SK-N-SH (cell line): ENCODE results near the gene POLR1C. TPM values are rescaled to one million over a fixed set of nuclear protein-coding genes. Genes with fewer than 3 reads are reported as not detected.

Source experiments
- CTCF ChIA-PET: fragments of 300-600, 350-600 bp; formaldehyde crosslinking; extraction: SDS; loops from one replicate; lab custom pipeline; 2021; lab: Yijun Ruan, JAX
- POLR2A ChIA-PET: fragments of 350-600 bp; sonication (Branson Sonifier 250); formaldehyde crosslinking; extraction: SDS; loops from one replicate; lab custom pipeline; 2020; ENCODE audit warnings: antibody characterized with exemption, inconsistent platforms; lab: Yijun Ruan, JAX
- DNase-seq: peaks from one replicate; pipeline ENCODE4 v3.0.0; 2012
- H2AFZ ChIP-seq: fragments of 200-600 bp; sonication (generic); 2 replicates; pipeline ENCODE4 v1.8.1; 2016; ENCODE audit warnings: antibody characterized with exemption, mild to moderate bottlenecking, low read depth
- H3F3A ChIP-seq: fragments of 200-600 bp; sonication (generic); replicated peaks from 2 replicates; pipeline ENCODE3; 2016; ENCODE audit warnings: antibody characterized with exemption, mild to moderate bottlenecking; ENCODE audit not compliant: insufficient read depth
- H3K27ac ChIP-seq, 2 experiments: fragments of 200-500 bp in 1 of 2; fragments of 200-600 bp in 1 of 2; sonication (Bioruptor generic) in 1 of 2; sonication (generic), shearing (Covaris generic) in 1 of 2; 2 replicates each; pipeline versions ENCODE4 v1.5.1 to v1.6.1; 2014 to 2016; ENCODE audit warnings: low read depth in 2 of 2, inconsistent platforms in 1 of 2, low read length in 1 of 2, mild to moderate bottlenecking in 1 of 2, mixed read lengths in 1 of 2
- H3K27me3 ChIP-seq: fragments of 200-600 bp; sonication (generic), shearing (Covaris generic); 2 replicates; pipeline ENCODE4 v1.6.1; 2016; ENCODE audit warnings: mixed run types; ENCODE audit not compliant: insufficient read depth
- H3K36me3 ChIP-seq, 2 experiments: fragments of 200-500 bp in 1 of 2; fragments of 200-600 bp in 1 of 2; sonication (Bioruptor generic) in 1 of 2; sonication (generic) in 1 of 2; replicated peaks in 1 of 2; 2 replicates each; pipeline versions ENCODE3 to v1.5.1; 2014 to 2016; ENCODE audit warnings: low read length in 1 of 2, mild to moderate bottlenecking in 1 of 2; ENCODE audit not compliant: insufficient read depth in 2 of 2, control insufficient read depth in 1 of 2
- H3K4me1 ChIP-seq, 2 experiments: fragments of 200-500 bp in 1 of 2; fragments of 200-600 bp in 1 of 2; sonication (Bioruptor generic) in 1 of 2; sonication (generic), shearing (Covaris generic) in 1 of 2; 2 replicates each; pipeline versions ENCODE4 v1.5.1 to v1.6.1; 2014 to 2016; ENCODE audit warnings: low read depth in 1 of 2, low read length in 1 of 2, mixed run types in 1 of 2; ENCODE audit not compliant: insufficient read depth in 2 of 2, control insufficient read depth in 1 of 2
- H3K4me2 ChIP-seq: fragments of 200-600 bp; sonication (generic), shearing (Covaris generic); 2 replicates; pipeline ENCODE4 v1.6.1; 2017; ENCODE audit warnings: mixed run types
- H3K4me3 ChIP-seq, 2 experiments: fragments of 200-500 bp in 1 of 2; fragments of 200-600 bp in 1 of 2; sonication (Bioruptor generic) in 1 of 2; sonication (generic), shearing (Covaris generic) in 1 of 2; 2 replicates each; pipeline versions ENCODE4 v1.5.1 to v1.8.1; 2014 to 2016; ENCODE audit warnings: low read depth in 2 of 2, inconsistent platforms in 1 of 2, low read length in 1 of 2, mild to moderate bottlenecking in 1 of 2, mixed read lengths in 1 of 2, moderate library complexity in 1 of 2
- H3K79me2 ChIP-seq: fragments of 200-600 bp; sonication (generic); 2 replicates; pipeline ENCODE4 v1.8.1; 2017; ENCODE audit warnings: mild to moderate bottlenecking; ENCODE audit not compliant: insufficient read depth
- H3K9ac ChIP-seq: fragments of 200-600 bp; sonication (generic); 2 replicates; pipeline ENCODE4 v1.6.1; 2017; ENCODE audit warnings: mixed run types
- H3K9me2 ChIP-seq: fragments of 200-600 bp; sonication (generic); 2 replicates; pipeline ENCODE4 v1.6.1; 2017; ENCODE audit warnings: mixed run types
- H3K9me3 ChIP-seq: fragments of 200-600 bp; sonication (generic); 2 replicates; pipeline ENCODE4 v1.6.1; 2017; ENCODE audit warnings: mixed run types, mild to moderate bottlenecking, moderate library complexity
- H4K20me1 ChIP-seq: fragments of 200-600 bp; sonication (generic); 2 replicates; pipeline ENCODE4 v1.6.1; 2017; ENCODE audit warnings: mild to moderate bottlenecking, mixed run types; ENCODE audit not compliant: insufficient read depth
- CHD2 ChIP-seq: fragments of 150-350 bp; IDR thresholded peaks from 2 replicates; pipeline ENCODE4 v1.6.1; 2018; ENCODE audit warnings: low read length; ENCODE audit not compliant: partially characterized antibody
- ELF1 ChIP-seq: IDR thresholded peaks from 2 replicates; pipeline ENCODE4 v1.4.0; 2012
- EP300 ChIP-seq, 2 experiments: IDR thresholded peaks; 2 replicates each; pipeline versions ENCODE4 v1.4.0 to v1.6.1; 2012; ENCODE audit warnings: borderline replicate concordance in 1 of 2, low read depth in 1 of 2, low read length in 1 of 2
- FOXM1 ChIP-seq: IDR thresholded peaks from 2 replicates; pipeline ENCODE4 v1.4.0; 2012; ENCODE audit warnings: low read depth, mild to moderate bottlenecking
- MXI1 ChIP-seq: IDR thresholded peaks from 2 replicates; pipeline ENCODE4 v1.6.1; 2012; ENCODE audit warnings: mild to moderate bottlenecking, low read depth, low read length, improper control_type of control experiment
- NRF1 ChIP-seq: IDR thresholded peaks from 2 replicates; pipeline ENCODE4 v1.6.1; 2012; ENCODE audit warnings: low read depth, mild to moderate bottlenecking, low read length
- RCOR1 ChIP-seq: fragments of 150-350 bp; IDR thresholded peaks from 2 replicates; pipeline ENCODE4 v1.6.1; 2017; ENCODE audit warnings: antibody characterized with exemption, low read length
- RFX5 ChIP-seq: IDR thresholded peaks from 2 replicates; pipeline ENCODE4 v1.6.1; 2012; ENCODE audit warnings: mild to moderate bottlenecking, improper control_type of control experiment, low read length
- RXRA ChIP-seq: IDR thresholded peaks from 2 replicates; pipeline ENCODE4 v1.4.0; 2012; ENCODE audit warnings: low read depth, mild to moderate bottlenecking, borderline replicate concordance
- SIN3A ChIP-seq: IDR thresholded peaks from 2 replicates; pipeline ENCODE4 v1.6.1; 2012; ENCODE audit warnings: low read depth, mild to moderate bottlenecking, low read length, moderate library complexity, borderline replicate concordance
- SMC3 ChIP-seq: IDR thresholded peaks from 2 replicates; pipeline ENCODE4 v1.6.1; 2012; ENCODE audit warnings: low read depth, low read length, improper control_type of control experiment
- TAF1 ChIP-seq: IDR thresholded peaks from 2 replicates; pipeline ENCODE4 v1.6.1; 2012; ENCODE audit warnings: low read depth, mild to moderate bottlenecking, low read length, moderate library complexity, borderline replicate concordance
- TCF12 ChIP-seq: IDR thresholded peaks from 2 replicates; pipeline ENCODE4 v1.4.0; 2012
- TEAD4 ChIP-seq: IDR thresholded peaks from 2 replicates; pipeline ENCODE4 v1.4.0; 2012; ENCODE audit warnings: mild to moderate bottlenecking, borderline replicate concordance; ENCODE audit not compliant: insufficient read depth
- ZBTB33 ChIP-seq: IDR thresholded peaks from 2 replicates; pipeline ENCODE4 v1.4.0; 2012; ENCODE audit warnings: low read depth, borderline replicate concordance
- WGBS: methylation state at CpG from one replicate; pipeline ENCODE4 v1.1.6; 2017; ENCODE audit warnings: low lambda C conversion rate; 5-methylcytosine and 5-hydroxymethylcytosine counted together
- polyA plus RNA-seq, 3 experiments: library from polyadenylated mRNA; depleted of rRNA; stranded (reverse); fragments of >200 nt; gene quantifications; 2 replicates each; pipeline ENCODE4 v1.2.3, GENCODE V29; 2012

Gene POLR1C
- polyA plus RNA-seq, 1 of the 3 experiments (the other 2 are of a cell fraction) = 59.1 TPM

DNA sequence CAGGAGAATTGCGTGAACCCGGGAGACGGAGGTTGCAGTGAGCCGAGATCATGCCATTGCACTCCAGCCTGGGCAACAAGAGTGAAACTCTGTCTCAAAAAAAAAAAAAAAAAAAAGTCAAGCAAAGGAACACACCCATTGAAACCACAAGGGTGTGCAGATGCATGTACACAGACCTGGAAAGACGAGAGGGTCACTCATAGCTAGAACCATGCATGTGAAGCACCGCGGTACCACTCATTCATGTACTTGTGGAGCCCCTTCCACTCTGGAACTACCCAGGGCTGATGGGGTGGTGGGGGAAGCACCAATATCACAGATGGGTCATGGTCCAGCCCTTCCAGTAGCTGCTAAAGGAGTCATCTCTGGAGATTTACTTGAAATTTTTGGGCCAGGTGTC lies 46.9 kb upstream of the POLR1C start:
- no peaks in the 10 kb centered on the region for H3F3A ChIP-seq
- H3K36me3 ChIP-seq = no peaks in the 10 kb centered on the region
- no peak overlapping the region for H3K27ac ChIP-seq
- no peaks in the 10 kb centered on the region for H3K4me1 ChIP-seq
- no peak overlapping the region for H3K9ac ChIP-seq
- no peak overlapping the region for H2AFZ ChIP-seq
- H3K4me2 ChIP-seq = no peak overlapping the region
- no peaks in the 10 kb centered on the region for H3K9me3 ChIP-seq
- POLR2A ChIA-PET = no interaction called here
- no peak for TF ChIP-seq FOXM1
- no peak for TF ChIP-seq RFX5
- TF ChIP-seq TEAD4 = no peak
- TF ChIP-seq ELF1 = no peak
- no peak for TF ChIP-seq ZBTB33
- TF ChIP-seq NRF1 = no peak
- TF ChIP-seq SMC3 = no peak
- no peak for TF ChIP-seq SIN3A
- no peak for TF ChIP-seq TAF1
- no peak for TF ChIP-seq EP300 (IDR thresholded peaks at IDR 0.05; ENCODE audit: borderline replicate concordance in 1 of 2, low read depth in 1 of 2, low read length in 1 of 2)
- no peak for TF ChIP-seq TCF12
- no peak for TF ChIP-seq RCOR1
- no peaks in the 10 kb centered on the region for H3K27me3 ChIP-seq
- WGBS = 94% methylated on average over 7 of the region's 7 CpGs
- CTCF ChIA-PET = interaction anchor here (1.5 kb wide), 1 partner anchor 14 kb away, joined by 6 read pairs; no protein-coding TSS in a partner anchor
- H3K4me3 ChIP-seq = no peak overlapping the region
- H3K9me2 ChIP-seq = no peaks in the 10 kb centered on the region
- DNase-seq = no peak
- H4K20me1 ChIP-seq = no peaks in the 10 kb centered on the region
- no peaks in the 10 kb centered on the region for H3K79me2 ChIP-seq

GRCh38 chr6:43471399-43471798 lies 45.5 kb upstream of the POLR1C start:
- H3K4me2 ChIP-seq = no peak overlapping the region
- H3K9me3 ChIP-seq = no peaks in the 10 kb centered on the region
- DNase-seq = no peak
- ChIA-PET POLR2A (no interaction called here), CTCF (interaction anchor here (0.7 to 1.8 kb wide), 5 partner anchors 16 to 36 kb away, joined by 3 to 4 read pairs (median 4); partner anchors contain the start of gene DLK2)
- H2AFZ ChIP-seq = no peak overlapping the region
- no peaks in the 10 kb centered on the region for H3K27me3 ChIP-seq
- no peaks in the 10 kb centered on the region for H3K36me3 ChIP-seq
- H3K9ac ChIP-seq = no peak overlapping the region
- no peak overlapping the region for H3K27ac ChIP-seq
- 0% methylated on average over 1 of the region's 1 CpG for WGBS
- TF ChIP-seq CHD2 (no peak), SMC3 (no peak), MXI1 (no peak), RCOR1 (no peak), RXRA (no peak)
- no peak overlapping the region for H3K4me3 ChIP-seq
- no peaks in the 10 kb centered on the region for H3K9me2 ChIP-seq
- H3F3A ChIP-seq = no peaks in the 10 kb centered on the region
- no peaks in the 10 kb centered on the region for H3K4me1 ChIP-seq
- H3K79me2 ChIP-seq = no peaks in the 10 kb centered on the region
- no peaks in the 10 kb centered on the region for H4K20me1 ChIP-seq
